Measurements from ENCODE around the gene ARHGAP10.

The ARHGAP10 gene

DNA sequence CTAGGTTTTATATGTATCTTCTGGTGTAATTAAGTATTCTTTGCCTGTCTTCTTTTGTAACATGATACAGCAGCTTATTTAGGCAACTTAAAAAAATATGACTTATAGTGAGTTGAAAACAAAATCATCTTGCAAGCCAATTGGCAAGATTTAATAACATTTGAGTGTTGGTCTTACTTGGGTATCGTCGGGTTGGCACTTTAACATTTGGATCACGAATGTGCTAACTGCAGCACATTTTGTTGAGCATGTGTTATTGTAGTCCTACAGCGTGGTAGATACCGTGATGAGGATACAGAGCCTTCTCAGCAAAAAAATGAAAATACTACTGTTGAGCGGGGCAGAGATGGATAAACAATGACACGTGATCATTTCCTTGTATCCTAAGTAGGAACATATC is 295.3 kb downstream of the ARHGAP10 start:
- Histone ChIP-seq H4K20me1 (ENCODE audit: insufficient read depth, low read length) (no peaks in the 10 kb centered on the region), H3K4me2 (ENCODE audit: low read depth, low read length) (no peak overlapping the region), H3K36me3 (replicated peaks; ENCODE audit: insufficient read depth, low read length) (no peaks in the 10 kb centered on the region; the same call in 1 of the 2 replicates), H3K27me3 (replicated peaks; ENCODE audit: insufficient read depth, low read length) (no peaks in the 10 kb centered on the region), H3K27ac (ENCODE audit: low read length) (no peak overlapping the region), H3K9me3 (replicated peaks; ENCODE audit: insufficient read depth, low read length) (no peaks in the 10 kb centered on the region), H2AFZ (ENCODE audit: low read length) (no peak overlapping the region), H3F3A (ENCODE audit: insufficient read depth, low read length) (no peaks in the 10 kb centered on the region), H3K79me2 (ENCODE audit: low read length) (0 out of 2 replicates have a peak, but pooled peaks cover 3% of the 10 kb centered on the region), H3K9ac (ENCODE audit: low read length) (no peak overlapping the region), H3K4me1 (ENCODE audit: low read length) (no peaks in the 10 kb centered on the region), H3K9me2 (replicated peaks; ENCODE audit: insufficient read depth, low read length) (no peaks in the 10 kb centered on the region), H3K4me3 (ENCODE audit: low read length) (no peak overlapping the region)
- no peak for DNase-seq
- TF ChIP-seq EZH2phosphoT487 (IDR thresholded peaks at IDR 0.05; ENCODE audit: low read length): no peak
- TF ChIP-seq EZH2 (optimal IDR thresholded peaks at IDR 0.05; ENCODE audit: low read depth, low read length): no peak
- TF ChIP-seq, protein P1, sequence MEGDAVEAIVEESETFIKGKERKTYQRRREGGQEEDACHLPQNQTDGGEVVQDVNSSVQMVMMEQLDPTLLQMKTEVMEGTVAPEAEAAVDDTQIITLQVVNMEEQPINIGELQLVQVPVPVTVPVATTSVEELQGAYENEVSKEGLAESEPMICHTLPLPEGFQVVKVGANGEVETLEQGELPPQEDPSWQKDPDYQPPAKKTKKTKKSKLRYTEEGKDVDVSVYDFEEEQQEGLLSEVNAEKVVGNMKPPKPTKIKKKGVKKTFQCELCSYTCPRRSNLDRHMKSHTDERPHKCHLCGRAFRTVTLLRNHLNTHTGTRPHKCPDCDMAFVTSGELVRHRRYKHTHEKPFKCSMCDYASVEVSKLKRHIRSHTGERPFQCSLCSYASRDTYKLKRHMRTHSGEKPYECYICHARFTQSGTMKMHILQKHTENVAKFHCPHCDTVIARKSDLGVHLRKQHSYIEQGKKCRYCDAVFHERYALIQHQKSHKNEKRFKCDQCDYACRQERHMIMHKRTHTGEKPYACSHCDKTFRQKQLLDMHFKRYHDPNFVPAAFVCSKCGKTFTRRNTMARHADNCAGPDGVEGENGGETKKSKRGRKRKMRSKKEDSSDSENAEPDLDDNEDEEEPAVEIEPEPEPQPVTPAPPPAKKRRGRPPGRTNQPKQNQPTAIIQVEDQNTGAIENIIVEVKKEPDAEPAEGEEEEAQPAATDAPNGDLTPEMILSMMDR (IDR thresholded peaks at IDR 0.05; ENCODE audit: low read length): no peak

DNA sequence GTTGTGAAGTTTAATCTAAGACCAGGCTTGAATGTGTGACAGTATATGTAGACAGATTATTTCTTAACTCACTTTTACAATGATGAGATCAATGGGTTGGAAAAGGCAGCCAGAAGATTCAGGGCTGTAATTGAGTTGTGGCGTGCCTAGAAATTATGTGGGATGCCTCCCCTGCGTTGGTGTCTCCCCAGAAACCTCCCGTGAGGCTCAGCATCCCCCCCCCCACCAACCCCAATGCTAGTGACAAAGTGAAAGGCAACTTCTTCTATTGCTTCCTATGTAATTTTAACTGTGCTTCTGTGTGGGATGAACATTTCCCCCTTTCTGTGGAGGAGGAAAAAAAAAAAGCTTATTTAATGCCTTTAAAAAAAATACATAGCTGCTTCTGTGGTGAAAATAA is 297.9 kb downstream of the ARHGAP10 start:
- H4K20me1 ChIP-seq (ENCODE audit: insufficient read depth, low read length): no peaks in the 10 kb centered on the region
- no peaks in the 10 kb centered on the region for H3K9me2 ChIP-seq (replicated peaks; ENCODE audit: insufficient read depth, low read length)
- H2AFZ ChIP-seq (ENCODE audit: low read length): no peak overlapping the region
- no peaks in the 10 kb centered on the region for H3F3A ChIP-seq (ENCODE audit: insufficient read depth, low read length)
- no peak for TF ChIP-seq EZH2phosphoT487 (IDR thresholded peaks at IDR 0.05; ENCODE audit: low read length)
- TF ChIP-seq, protein P1 (IDR thresholded peaks at IDR 0.05; ENCODE audit: low read length): no peak
- no peak for TF ChIP-seq EZH2 (optimal IDR thresholded peaks at IDR 0.05; ENCODE audit: low read depth, low read length)
- no peak for DNase-seq
- H3K4me3 ChIP-seq (ENCODE audit: low read length): no peak overlapping the region
- H3K27ac ChIP-seq (ENCODE audit: low read length): no peak overlapping the region
- H3K9ac ChIP-seq (ENCODE audit: low read length): no peak overlapping the region
- no peaks in the 10 kb centered on the region; the same call in 1 of the 2 replicates for H3K36me3 ChIP-seq (replicated peaks; ENCODE audit: insufficient read depth, low read length)
- H3K79me2 ChIP-seq (ENCODE audit: low read length): 0 out of 2 replicates have a peak, but pooled peaks cover 7% of the 10 kb centered on the region
- no peaks in the 10 kb centered on the region for H3K9me3 ChIP-seq (replicated peaks; ENCODE audit: insufficient read depth, low read length)
- no peaks in the 10 kb centered on the region for H3K4me1 ChIP-seq (ENCODE audit: low read length)
- H3K27me3 ChIP-seq (replicated peaks; ENCODE audit: insufficient read depth, low read length): no peaks in the 10 kb centered on the region
- no peak overlapping the region for H3K4me2 ChIP-seq (ENCODE audit: low read depth, low read length)

- H3K27ac ChIP-seq (ENCODE audit: low read length): no peak overlapping the region
- H3K4me2 ChIP-seq (ENCODE audit: low read depth, low read length): no peak overlapping the region
- TF ChIP-seq EZH2 (optimal IDR thresholded peaks at IDR 0.05; ENCODE audit: low read depth, low read length): no peak
- TF ChIP-seq EZH2phosphoT487 (IDR thresholded peaks at IDR 0.05; ENCODE audit: low read length): no peak
- TF ChIP-seq, protein P1 (IDR thresholded peaks at IDR 0.05; ENCODE audit: low read length): no peak
Measured at GRCh38 chr4:148030193-148030873, 298.4 kb downstream of the ARHGAP10 start.

More at GRCh38 chr4:148030193-148030873, 298.4 kb downstream of the ARHGAP10 start:
- H3K79me2 ChIP-seq (ENCODE audit: low read length): 0 out of 2 replicates have a peak, but pooled peaks cover 7% of the 10 kb centered on the region
- no peak overlapping the region for H2AFZ ChIP-seq (ENCODE audit: low read length)
- no peaks in the 10 kb centered on the region for H3K27me3 ChIP-seq (replicated peaks; ENCODE audit: insufficient read depth, low read length)
- H3K4me1 ChIP-seq (ENCODE audit: low read length): no peaks in the 10 kb centered on the region
- H3K9ac ChIP-seq (ENCODE audit: low read length): no peak overlapping the region
- no peaks in the 10 kb centered on the region for H3K9me2 ChIP-seq (replicated peaks; ENCODE audit: insufficient read depth, low read length)
- no peaks in the 10 kb centered on the region; the same call in 1 of the 2 replicates for H3K36me3 ChIP-seq (replicated peaks; ENCODE audit: insufficient read depth, low read length)
- H3K4me3 ChIP-seq (ENCODE audit: low read length): no peak overlapping the region
- no peaks in the 10 kb centered on the region for H4K20me1 ChIP-seq (ENCODE audit: insufficient read depth, low read length)
- H3F3A ChIP-seq (ENCODE audit: insufficient read depth, low read length): no peaks in the 10 kb centered on the region
- no peak for DNase-seq
- H3K9me3 ChIP-seq (replicated peaks; ENCODE audit: insufficient read depth, low read length): no peaks in the 10 kb centered on the region

Data from MM.1S (cell line).